Suppressor macrophage treated with lipopolysaccharide for 4 hours (primary cell): ENCODE results near the gene SLC26A9.
A peak's percentile ranks its signal among the peaks of the same experiment; 100 is the strongest.

Source experiments
- DNase-seq: peaks from one replicate; pipeline ENCODE4 v3.0.0-alpha.2; 2020

The SLC26A9 gene

DNA sequence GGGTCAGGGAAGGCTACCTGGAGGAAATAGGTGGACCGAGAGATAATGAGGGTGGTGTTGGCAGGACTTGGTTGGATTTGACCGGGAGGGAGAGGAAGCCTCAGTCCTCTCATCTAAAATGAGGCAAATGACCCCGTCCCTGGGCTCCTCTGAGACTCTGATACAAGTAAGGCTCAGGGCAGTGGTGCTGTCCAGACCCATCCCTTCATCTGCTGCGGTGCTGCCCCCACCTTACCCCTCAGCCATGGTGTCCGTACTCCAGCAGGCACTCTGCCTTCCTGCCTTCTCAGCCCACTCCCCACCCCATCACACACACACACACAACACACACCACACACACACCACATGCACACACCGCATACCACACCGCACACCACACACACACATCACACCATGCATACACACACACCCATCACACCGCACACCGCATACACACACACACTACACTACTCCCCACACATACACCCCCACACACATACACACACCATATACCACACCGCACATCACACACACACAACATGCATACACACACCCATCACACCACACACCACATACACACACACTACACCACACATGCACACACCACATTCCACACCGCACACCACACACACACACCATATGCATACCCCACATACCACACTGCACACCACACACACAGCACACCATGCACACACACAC is 29.4 kb upstream of the SLC26A9 start:
- no peak for DNase-seq

DNA sequence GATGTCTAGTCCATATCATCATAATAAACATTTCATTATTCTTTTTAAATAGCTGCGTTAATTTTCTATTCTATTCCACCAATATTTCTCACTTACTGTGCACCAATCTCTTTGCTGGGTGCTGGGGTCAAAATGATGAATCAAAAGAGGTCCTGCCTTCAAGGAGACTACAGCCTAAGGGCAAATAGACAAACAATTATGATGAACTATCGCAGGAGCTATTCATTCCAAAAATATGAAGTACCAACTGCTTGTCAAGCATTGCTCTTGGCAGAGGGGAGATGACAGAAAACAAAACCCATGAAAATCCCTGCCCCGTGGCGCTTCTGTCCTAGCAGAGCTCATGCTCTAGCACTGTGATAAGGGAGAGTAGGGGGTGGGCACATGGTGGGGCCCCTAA is 28.8 kb upstream of the SLC26A9 start:
- DNase-seq = no peak

- no peak for DNase-seq
Measured at GRCh38 chr1:205971082-205971481, 27.8 kb upstream of the SLC26A9 start.

DNA sequence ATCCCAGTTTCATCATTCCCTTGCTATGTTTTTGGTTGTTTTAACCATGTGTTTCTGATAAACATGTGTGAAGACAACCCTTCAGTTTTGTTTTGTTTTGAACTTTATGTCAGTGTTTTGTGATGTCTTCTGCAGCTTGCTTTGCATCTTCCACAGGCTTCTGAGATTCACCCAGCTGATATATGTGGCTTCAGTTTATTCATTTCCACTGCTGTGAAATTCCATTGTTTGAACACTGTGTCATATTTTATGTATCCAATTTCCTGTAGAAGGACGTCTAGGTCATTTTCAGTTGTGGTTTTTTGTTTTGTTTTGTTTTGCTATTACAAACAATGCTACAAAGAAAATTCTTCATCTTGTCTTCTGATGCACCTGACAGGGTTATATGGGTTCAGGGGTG is 27.2 kb upstream of the SLC26A9 start:
- DNase-seq = no peak

DNA sequence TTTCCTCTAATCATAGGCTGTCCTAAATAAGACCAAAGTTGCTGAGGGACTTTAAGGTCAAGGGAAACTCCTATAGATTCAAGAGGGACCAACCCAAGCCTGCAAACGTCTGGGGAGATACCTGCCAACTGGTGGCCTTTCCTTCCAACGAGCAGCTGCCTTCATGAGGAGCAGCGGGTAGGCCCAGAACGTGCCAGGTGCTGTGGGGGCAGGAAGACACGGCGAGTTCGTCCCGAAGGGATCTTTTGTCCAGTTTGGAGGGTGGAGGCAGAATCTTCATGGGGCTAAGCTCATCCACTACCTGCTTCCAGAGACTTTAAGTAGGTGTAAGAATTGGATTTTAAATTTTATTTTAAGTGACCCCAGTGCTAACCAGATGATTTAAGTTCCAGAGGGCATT is 26.0 kb upstream of the SLC26A9 start:
- DNase-seq = no peak

- no peak for DNase-seq
Measured at GRCh38 chr1:205967554-205968335, 24.5 kb upstream of the SLC26A9 start.

DNA sequence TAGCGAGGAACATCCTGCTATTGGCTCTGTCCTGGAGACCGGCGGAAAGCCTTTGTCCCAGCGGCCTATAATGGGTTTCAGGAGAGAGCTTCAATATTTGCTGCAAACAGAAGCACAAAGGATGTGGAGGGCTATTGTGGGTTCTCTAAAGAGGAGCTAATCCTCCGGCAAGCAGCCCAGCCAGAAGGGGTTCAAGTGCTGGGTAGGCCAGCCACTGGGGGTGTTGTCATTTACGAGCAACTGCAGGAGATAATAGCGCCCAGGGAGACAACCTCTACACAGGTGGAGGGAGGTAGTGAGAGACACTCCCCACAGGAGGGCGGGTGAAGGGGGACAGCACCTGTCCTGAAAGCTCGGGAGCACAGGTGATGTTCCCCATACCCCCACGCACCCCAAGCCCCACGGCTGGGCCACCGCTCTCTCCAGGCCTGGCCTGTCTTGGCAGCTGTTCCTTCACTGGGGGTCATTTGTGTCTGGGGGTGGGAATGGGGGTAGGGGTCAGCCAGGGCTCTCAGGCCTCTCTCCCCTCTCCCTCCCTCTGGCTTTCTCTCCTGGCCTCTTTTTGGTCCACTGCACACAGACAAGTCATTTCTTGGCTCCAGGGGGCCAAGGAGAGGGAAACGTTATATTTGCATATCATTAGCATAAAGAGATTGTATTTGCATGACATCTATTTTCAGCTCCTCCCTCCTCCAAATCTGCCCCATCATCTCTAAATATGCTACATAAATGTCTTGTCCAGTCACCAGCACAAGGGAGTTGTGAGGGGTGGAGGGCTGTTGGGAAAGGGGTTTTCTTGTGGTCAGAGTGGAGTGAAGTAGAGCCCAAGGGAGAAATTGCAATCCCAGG is 22.0 kb upstream of the SLC26A9 start:
- DNase-seq = no peak

GRCh38 chr1:205963352-205964155 is 20.3 kb upstream of the SLC26A9 start:
- DNase-seq = peak; percentile 85

DNA sequence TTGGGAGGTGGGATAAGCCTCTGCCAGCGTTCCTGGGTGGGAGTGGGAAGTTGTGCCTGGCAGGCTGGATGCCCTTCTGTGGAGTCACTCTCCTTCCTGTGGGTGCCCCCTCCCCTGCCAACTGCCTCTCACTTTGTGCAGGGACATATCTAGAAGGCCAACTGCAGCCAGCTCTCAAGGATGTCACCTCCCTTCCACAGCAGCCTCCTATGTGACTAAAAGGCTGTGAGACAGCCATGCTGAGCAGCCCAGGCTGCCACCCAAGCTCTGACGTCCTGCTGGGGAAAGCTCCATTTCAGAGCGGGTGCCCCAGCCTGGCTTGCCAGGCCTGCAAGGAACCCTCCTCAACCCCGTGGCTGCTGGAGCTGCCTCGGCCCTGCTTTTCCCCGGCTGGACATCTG is 19.6 kb upstream of the SLC26A9 start:
- DNase-seq = no peak

GRCh38 chr1:205961991-205962820 is 18.9 kb upstream of the SLC26A9 start:
- DNase-seq = peak; percentile 32

DNA sequence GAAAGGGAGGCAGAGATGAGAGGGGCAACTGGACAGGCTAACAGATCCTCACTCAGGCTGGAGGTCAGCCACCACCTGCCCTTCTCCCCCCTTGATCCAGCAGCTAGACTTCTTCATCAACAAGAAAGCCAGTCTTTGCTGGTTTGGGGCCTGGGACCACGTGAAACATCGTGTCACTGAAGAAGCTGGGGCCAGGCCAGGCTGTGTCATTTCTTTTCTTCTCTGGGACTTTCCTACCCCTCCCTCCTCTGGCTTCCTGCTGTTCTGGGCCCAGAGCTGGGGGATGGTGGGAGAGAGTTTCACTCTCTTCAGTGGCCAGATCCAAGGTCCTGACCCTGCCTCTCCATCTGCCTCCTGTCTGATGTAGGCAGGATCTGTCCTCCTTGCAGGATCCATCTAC is 18.1 kb upstream of the SLC26A9 start:
- peak; percentile 84 for DNase-seq

DNA sequence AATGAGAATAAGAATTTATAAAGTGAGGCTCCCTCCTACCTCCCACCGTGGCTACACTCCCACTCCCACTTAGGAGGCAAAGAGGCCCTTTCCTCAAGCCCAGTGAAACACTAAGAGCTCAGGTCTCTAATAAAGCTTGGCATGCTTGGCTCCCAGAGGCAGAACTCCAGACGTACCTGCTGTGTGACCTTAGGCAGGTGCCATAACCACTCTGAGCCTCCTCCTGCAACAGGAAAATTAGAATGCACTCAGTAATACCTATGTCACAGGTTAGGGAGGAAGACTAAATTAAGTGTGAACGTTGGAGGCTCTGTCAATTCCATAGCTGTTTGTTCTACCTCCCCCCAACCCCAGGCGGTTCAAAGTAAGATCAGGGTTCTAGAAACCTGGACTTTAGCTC is 16.5 kb upstream of the SLC26A9 start:
- DNase-seq = no peak

- no peak for DNase-seq
Measured at GRCh38 chr1:205955499-205955898, 12.2 kb upstream of the SLC26A9 start.

DNA sequence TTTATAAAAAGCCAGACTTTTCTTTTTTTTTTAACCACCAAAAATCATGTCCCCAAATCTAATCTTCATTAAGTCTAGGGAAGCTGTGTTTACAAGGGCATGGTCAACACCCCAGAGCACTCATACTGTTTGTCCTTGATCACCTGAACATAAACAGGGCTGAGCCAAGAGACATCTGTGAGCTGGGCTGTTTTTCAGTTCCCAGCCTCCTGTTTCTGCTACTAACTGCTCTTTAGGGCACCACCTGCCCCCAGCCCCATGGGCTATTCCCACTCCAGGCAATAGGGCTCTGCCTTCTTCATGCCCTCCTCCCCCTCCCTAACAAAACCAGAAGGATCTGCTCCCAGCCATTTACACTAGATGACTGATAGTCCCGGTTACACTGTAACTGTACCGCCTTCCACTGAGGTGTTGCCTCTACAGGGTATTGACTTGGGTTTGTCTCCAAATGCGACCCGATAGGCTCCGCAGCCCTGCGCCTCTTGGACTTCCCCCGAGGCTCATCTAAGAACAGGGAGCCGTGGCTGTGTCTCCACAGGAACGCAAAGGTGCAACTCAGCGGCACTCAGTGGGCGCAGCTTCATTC is 11.7 kb upstream of the SLC26A9 start:
- DNase-seq = no peak

- DNase-seq = no peak
Measured at GRCh38 chr1:205951746-205952145, 8.5 kb upstream of the SLC26A9 start.

DNA sequence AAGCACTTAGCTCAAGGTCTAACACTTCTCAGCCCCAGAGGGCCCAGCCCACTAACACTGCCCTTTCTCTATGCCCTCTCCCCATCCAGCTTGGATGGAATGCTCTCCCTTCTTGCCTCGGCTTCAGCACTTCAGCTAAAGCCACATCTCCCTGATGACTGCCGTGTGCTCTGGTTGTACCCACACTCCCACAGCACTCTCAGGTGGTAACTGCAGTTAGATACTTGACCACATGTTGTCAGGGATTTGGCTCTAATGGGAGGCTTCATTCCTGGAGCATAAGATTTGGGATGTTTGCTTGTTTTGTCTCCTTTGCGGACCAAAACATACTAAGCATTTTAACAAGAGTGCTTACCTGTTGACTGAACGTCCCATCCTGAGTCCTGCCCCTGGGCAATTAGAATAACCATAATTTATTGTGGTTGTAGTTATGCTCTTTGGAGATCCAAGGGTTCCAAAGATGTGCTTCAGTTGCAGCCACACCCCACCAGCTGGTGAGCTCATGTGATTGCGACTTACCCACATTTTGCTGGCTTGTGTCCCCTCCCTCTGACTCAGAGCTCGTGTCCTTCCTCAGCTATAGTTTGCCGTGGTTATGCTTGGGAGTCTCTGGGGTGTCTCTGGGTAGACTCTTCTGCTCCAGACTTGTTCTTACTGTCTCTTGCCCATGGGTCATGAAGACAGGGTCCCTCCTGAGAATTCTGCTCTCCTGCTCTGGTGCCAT is 7.7 kb upstream of the SLC26A9 start:
- DNase-seq = peak; percentile 78

DNA sequence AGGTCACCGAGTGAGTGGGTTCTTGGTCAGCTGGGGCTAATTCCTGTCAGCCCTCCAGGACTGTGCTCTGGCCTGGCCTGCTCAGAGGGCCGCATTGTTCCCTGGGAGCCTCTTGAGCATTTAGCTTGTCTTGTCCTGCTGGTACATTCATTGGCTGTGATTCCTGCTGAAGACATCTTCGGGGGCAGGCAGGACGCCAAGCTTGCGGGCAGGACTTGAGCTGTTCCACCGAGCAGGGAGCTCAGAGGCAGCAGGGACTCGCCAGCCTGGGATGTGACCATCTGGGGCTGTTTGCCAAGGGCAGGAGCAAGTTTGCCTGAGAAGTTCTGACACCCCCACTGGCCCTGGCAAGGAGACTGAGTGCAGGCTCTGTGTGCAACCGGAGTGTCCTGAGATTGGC is 7.0 kb upstream of the SLC26A9 start:
- no peak for DNase-seq

GRCh38 chr1:205949753-205950152 is 6.5 kb upstream of the SLC26A9 start:
- no peak for DNase-seq

GRCh38 chr1:205948886-205949285 is 5.6 kb upstream of the SLC26A9 start:
- no peak for DNase-seq

- peak; percentile 72 for DNase-seq
Measured at GRCh38 chr1:205948039-205948438, 4.8 kb upstream of the SLC26A9 start.

GRCh38 chr1:205947024-205947423 is 3.8 kb upstream of the SLC26A9 start:
- no peak for DNase-seq
